CD4-positive, CD25-positive, alpha-beta regulatory T cell (primary cell): Measurements from ENCODE around the gene ASPSCR1. TPM values are rescaled to one million over a fixed set of nuclear protein-coding genes. Genes with fewer than 3 reads are reported as not detected.
"Not testable (repeated sequence)": the region's sequence is repeated elsewhere in the genome, so short reads cannot be mapped to it uniquely, and the experiment has no call there.

Source experiments
- ATAC-seq, 2 donors: fragments of 150-1000 bp; cut with Tn5 transposase; one replicate each; pipeline ENCODE4 v1.10.0; 2021; ENCODE audit warnings: low read depth in 2 of 2, moderate number of reproducible peaks in 2 of 2, moderate library complexity in 1 of 2
- DNase-seq, 3 donors: peaks; one replicate each; pipeline versions ENCODE4 v3.0.0 to v3.0.0-alpha.2; 2012 to 2022; ENCODE audit warnings: mixed read lengths in 1 of 3
- H3K27ac ChIP-seq: one replicate; pipeline ENCODE4 v1.7.0; 2013; ENCODE audit warnings: mild to moderate bottlenecking, low read length; ENCODE audit not compliant: insufficient read depth, poor library complexity, severe bottlenecking
- H3K27me3 ChIP-seq: one replicate; pipeline ENCODE4 v1.7.0; 2013; ENCODE audit warnings: low read length; ENCODE audit not compliant: control insufficient read depth, insufficient read depth
- H3K36me3 ChIP-seq: one replicate; pipeline ENCODE4 v1.7.0; 2013; ENCODE audit warnings: mild to moderate bottlenecking, low read length, moderate library complexity; ENCODE audit not compliant: control insufficient read depth, insufficient read depth
- H3K4me1 ChIP-seq: 2 replicates; pipeline ENCODE4 v1.7.0; 2013; ENCODE audit warnings: mild to moderate bottlenecking, low read length; ENCODE audit not compliant: insufficient read depth, control insufficient read depth, poor library complexity, severe bottlenecking
- H3K4me3 ChIP-seq: one replicate; pipeline ENCODE4 v1.7.0; 2013; ENCODE audit warnings: low read depth, mild to moderate bottlenecking, low read length, moderate library complexity
- H3K9me3 ChIP-seq, 2 experiments: 1 replicate in 1 of 2; 2 replicates in 1 of 2; pipeline ENCODE4 v1.7.0; 2013; ENCODE audit warnings: low read length in 2 of 2, mild to moderate bottlenecking in 1 of 2, moderate library complexity in 1 of 2; ENCODE audit not compliant: control insufficient read depth in 2 of 2
- H3K27ac Mint-ChIP-seq, 3 donors: one replicate each; pipeline ENCODE4 v1.8.0; 2020 to 2022; ENCODE audit warnings: mild to moderate bottlenecking in 3 of 3, mixed read lengths in 3 of 3, moderate library complexity in 2 of 3
- H3K27me3 Mint-ChIP-seq: one replicate; pipeline ENCODE4 v1.8.0; 2022; ENCODE audit warnings: mild to moderate bottlenecking, mixed read lengths
- H3K36me3 Mint-ChIP-seq: one replicate; pipeline ENCODE4 v1.8.0; 2020; ENCODE audit warnings: mixed read lengths
- H3K4me1 Mint-ChIP-seq, 4 donors: one replicate each; pipeline ENCODE4 v1.8.0; 2020 to 2022; ENCODE audit warnings: mixed read lengths in 4 of 4, mild to moderate bottlenecking in 1 of 4
- H3K4me3 Mint-ChIP-seq, 4 donors: one replicate each; pipeline ENCODE4 v1.8.0; 2020 to 2022; ENCODE audit warnings: mild to moderate bottlenecking in 4 of 4, mixed read lengths in 4 of 4, moderate library complexity in 3 of 4
- H3K9me3 Mint-ChIP-seq, 7 donors: one replicate each; pipeline ENCODE4 v1.8.0; 2020 to 2022; ENCODE audit warnings: mixed read lengths in 7 of 7, mild to moderate bottlenecking in 3 of 7, moderate library complexity in 2 of 7
- polyA plus RNA-seq, 4 donors: library from polyadenylated mRNA; unstranded; fragments of 300-500 nt; fragmentation: Illumina TruSeq; gene quantifications; one replicate each; pipeline ENCODE4 v1.2.3, GENCODE V29; 2021
- total RNA-seq: library from RNA; stranded (reverse); gene quantifications from one replicate; pipeline ENCODE4 v1.2.3, GENCODE V29; 2022

ASPSCR1 gene
- total and polyA plus RNA-seq, 5 donors from 2014 or later, result 25.2 to 41.4 (median 29.1) TPM

GRCh38 chr17:81980122-81980521 lies 2.7 kb downstream of the ASPSCR1 start:
- no peak for DNase-seq
- ATAC-seq, result no peak
- Mint-ChIP-seq H3K27ac (no peak overlapping the region), H3K27me3 (peaks cover 5% of the 10 kb centered on the region), H3K9me3 (no peaks in the 10 kb centered on the region), H3K4me3 (peak overlapping the region; percentile 56 to 98 (median 87)), H3K4me1 (peaks cover 4 to 54% (median 24%) of the 10 kb centered on the region in 4 donors), H3K36me3 (peaks cover 19% of the 10 kb centered on the region)
- Histone ChIP-seq H3K9me3 (no peaks in the 10 kb centered on the region), H3K27me3 (no peaks in the 10 kb centered on the region), H3K4me1 (peaks cover 33% of the 10 kb centered on the region), H3K27ac (no peak overlapping the region), H3K36me3 (peaks cover 8% of the 10 kb centered on the region), H3K4me3 (no peak overlapping the region)

- Histone ChIP-seq H3K36me3 (peaks cover 9% of the 10 kb centered on the region), H3K27me3 (no peaks in the 10 kb centered on the region), H3K4me3 (peak overlapping the region; percentile 24), H3K27ac (no peak overlapping the region), H3K4me1 (peaks cover 33% of the 10 kb centered on the region), H3K9me3 (no peaks in the 10 kb centered on the region)
- Mint-ChIP-seq H3K9me3 (no peaks in the 10 kb centered on the region), H3K36me3 (peaks cover 20% of the 10 kb centered on the region), H3K4me1 (peaks cover 4 to 55% (median 26%) of the 10 kb centered on the region in 4 donors), H3K27ac (no peak overlapping the region), H3K4me3 (peak overlapping the region in 2 of 4 donors; percentile 82 to 98), H3K27me3 (peaks cover 4% of the 10 kb centered on the region)
- ATAC-seq (no peak), DNase-seq (peak in 1 of 3 donors; percentile 42)
Observed at GRCh38 chr17:81980707-81981343, 3.4 kb downstream of the ASPSCR1 start.

- peaks cover 29% of the 10 kb centered on the region for H3K4me1 ChIP-seq
- H3K4me1 Mint-ChIP-seq, result peaks cover 4 to 49% (median 24%) of the 10 kb centered on the region in 4 donors
Observed at GRCh38 chr17:81981511-81981910, 4.1 kb downstream of the ASPSCR1 start.

GRCh38 chr17:81983011-81983638 lies 5.7 kb downstream of the ASPSCR1 start:
- Histone ChIP-seq H3K36me3 (peaks cover 9% of the 10 kb centered on the region), H3K27ac (no peak overlapping the region), H3K27me3 (no peaks in the 10 kb centered on the region), H3K4me1 (peaks cover 18% of the 10 kb centered on the region), H3K9me3 (no peaks in the 10 kb centered on the region), H3K4me3 (no peak overlapping the region)
- Mint-ChIP-seq H3K4me3 (peak overlapping the region in 1 of 4 donors; percentile 9), H3K27ac (no peak overlapping the region), H3K4me1 (peaks cover 4 to 46% (median 23%) of the 10 kb centered on the region in 4 donors), H3K27me3 (no peaks in the 10 kb centered on the region), H3K36me3 (peaks cover 20% of the 10 kb centered on the region), H3K9me3 (no peaks in the 10 kb centered on the region)
- ATAC-seq (no peak), DNase-seq (no peak)

More at GRCh38 chr17:81981511-81981910, 4.1 kb downstream of the ASPSCR1 start:
- not testable (repeated sequence) for H3K4me3 Mint-ChIP-seq, ATAC-seq, H3K9me3 Mint-ChIP-seq, H3K36me3 ChIP-seq, H3K9me3 ChIP-seq, DNase-seq, H3K27me3 Mint-ChIP-seq, H3K27ac ChIP-seq, H3K4me3 ChIP-seq, H3K27me3 ChIP-seq
- H3K27ac Mint-ChIP-seq, result peak overlapping the region in 1 of 3 donors; percentile 20
- H3K36me3 Mint-ChIP-seq, result peaks cover 20% of the 10 kb centered on the region

GRCh38 chr17:81983639-81984373 lies 6.4 kb downstream of the ASPSCR1 start:
- H3K27me3 Mint-ChIP-seq, result no peaks in the 10 kb centered on the region
- H3K9me3 Mint-ChIP-seq, result no peaks in the 10 kb centered on the region
- peaks cover 4 to 41% (median 20%) of the 10 kb centered on the region in 4 donors for H3K4me1 Mint-ChIP-seq
- Histone ChIP-seq H3K9me3 (no peaks in the 10 kb centered on the region), H3K27me3 (no peaks in the 10 kb centered on the region), H3K4me1 (peaks cover 11% of the 10 kb centered on the region), H3K27ac (no peak overlapping the region), H3K4me3 (no peak overlapping the region), H3K36me3 (peaks cover 9% of the 10 kb centered on the region)
- ATAC-seq (no peak), DNase-seq (peak in 1 of 3 donors; percentile 52)
- peaks cover 20% of the 10 kb centered on the region for H3K36me3 Mint-ChIP-seq
- no peak overlapping the region for H3K27ac Mint-ChIP-seq
- no peak overlapping the region for H3K4me3 Mint-ChIP-seq

- Histone ChIP-seq H3K4me3 (no peak overlapping the region), H3K9me3 (no peaks in the 10 kb centered on the region), H3K4me1 (peaks cover 9% of the 10 kb centered on the region), H3K27ac (no peak overlapping the region), H3K36me3 (peaks cover 9% of the 10 kb centered on the region), H3K27me3 (no peaks in the 10 kb centered on the region)
- no peaks in the 10 kb centered on the region for H3K27me3 Mint-ChIP-seq
- H3K4me1 Mint-ChIP-seq, result peaks cover 4 to 31% (median 15%) of the 10 kb centered on the region in 4 donors
- H3K4me3 Mint-ChIP-seq, result peak overlapping the region in 1 of 4 donors; percentile 81
- DNase-seq (no peak), ATAC-seq (no peak)
- H3K9me3 Mint-ChIP-seq, result no peaks in the 10 kb centered on the region
- H3K27ac Mint-ChIP-seq, result peak overlapping the region in 1 of 3 donors; percentile 58
- H3K36me3 Mint-ChIP-seq, result peaks cover 15% of the 10 kb centered on the region
Observed at GRCh38 chr17:81984773-81985410, 7.5 kb downstream of the ASPSCR1 start.

- no peak for DNase-seq
- Histone ChIP-seq H3K27ac (no peak overlapping the region), H3K4me1 (no peaks in the 10 kb centered on the region), H3K36me3 (peaks cover 9% of the 10 kb centered on the region), H3K27me3 (no peaks in the 10 kb centered on the region), H3K9me3 (no peaks in the 10 kb centered on the region), H3K4me3 (no peak overlapping the region)
- no peak for ATAC-seq
- H3K27ac Mint-ChIP-seq, result peak overlapping the region in 1 of 3 donors; percentile 75
- H3K4me3 Mint-ChIP-seq, result no peak overlapping the region
- no peaks in the 10 kb centered on the region for H3K9me3 Mint-ChIP-seq
- H3K36me3 Mint-ChIP-seq, result peaks cover 11% of the 10 kb centered on the region
- peaks cover 4 to 23% (median 9%) of the 10 kb centered on the region in 4 donors for H3K4me1 Mint-ChIP-seq
- no peaks in the 10 kb centered on the region for H3K27me3 Mint-ChIP-seq
Observed at GRCh38 chr17:81986606-81987005, 9.2 kb downstream of the ASPSCR1 start.
